Thyroid gland (tissue), 4 donors: ENCODE results near the gene SELP.
"Not testable (repeated sequence)": the region's sequence is repeated elsewhere in the genome, so short reads cannot be mapped to it uniquely, and the experiment has no call there.

Experiments
- CTCF ChIP-seq, 6 experiments: fragments of 200-600 bp in 3 of 6; fragments of 450-650 bp in 3 of 6; sonication (generic) in 3 of 6; IDR thresholded peaks; one replicate each; pipeline ENCODE4 v1.5.1; 2016 to 2019; ENCODE audit warnings: antibody characterized with exemption in 6 of 6, mild to moderate bottlenecking in 2 of 6, inconsistent platforms in 1 of 6, moderate library complexity in 1 of 6
- POLR2A ChIP-seq, 2 donors: fragments of 450-650 bp; IDR thresholded peaks; one replicate each; pipeline ENCODE4 v1.6.1; 2017; ENCODE audit warnings: antibody characterized with exemption in 2 of 2, mild to moderate bottlenecking in 2 of 2, moderate library complexity in 1 of 2

- TF ChIP-seq CTCF, POLR2A (IDR thresholded peaks at IDR 0.05): not testable (repeated sequence)
These were observed 38.0 kb upstream of the SELP start for GRCh38 chr1:169667699-169668596.
